Activated effector memory CD4-positive, alpha-beta T cell treated with anti-CD3 and anti-CD28 coated beads, Interleukin-2, amount 50 U/mL, for 16 hours (primary cell): ENCODE results near the gene HNRNPUL2.
"Not testable (repeated sequence)": the region's sequence is repeated elsewhere in the genome, so short reads cannot be mapped to it uniquely, and the experiment has no call there.

Experiments used
- DNase-seq: peaks from one replicate; pipeline ENCODE4 v3.0.0-alpha.2; 2020

The HNRNPUL2 gene

DNA sequence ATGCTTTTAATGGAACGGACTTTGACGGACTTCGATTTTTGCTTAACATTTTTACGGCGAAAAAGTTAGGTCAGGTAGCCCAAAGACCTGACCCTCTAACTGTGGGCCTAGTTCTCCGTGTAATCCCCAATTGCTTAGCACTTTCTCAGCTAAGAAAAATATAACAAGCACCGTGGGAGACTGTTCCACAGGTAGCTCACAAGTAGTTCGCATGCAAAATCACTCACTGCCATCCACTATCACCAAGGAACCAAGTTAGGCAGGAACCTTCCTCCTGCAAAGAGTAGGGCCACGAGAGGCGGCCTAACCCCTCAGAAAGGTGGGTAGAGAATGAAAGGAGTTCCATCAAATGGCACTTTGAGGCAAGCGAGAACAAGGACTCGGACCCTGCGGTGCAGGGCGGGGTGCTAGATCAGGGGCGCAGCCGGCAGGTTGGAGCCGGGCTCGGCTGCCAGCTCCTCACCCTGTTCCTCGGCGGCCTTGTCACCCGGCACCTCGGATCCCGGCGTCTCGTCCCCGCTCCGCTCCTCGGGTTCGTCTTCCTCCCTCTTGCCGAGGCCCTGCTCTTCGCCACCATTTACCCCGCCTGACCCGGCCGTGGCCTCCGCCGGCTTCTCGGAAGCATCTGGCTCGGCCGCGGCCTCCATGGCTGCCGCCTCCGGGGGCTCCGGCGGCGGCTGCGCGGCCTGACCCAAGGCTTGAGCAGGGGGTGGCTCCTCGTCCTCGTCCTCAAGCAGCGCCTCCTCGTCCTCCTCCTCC lies 922 bp downstream of the HNRNPUL2 start:
- DNase-seq, result no peak

DNA sequence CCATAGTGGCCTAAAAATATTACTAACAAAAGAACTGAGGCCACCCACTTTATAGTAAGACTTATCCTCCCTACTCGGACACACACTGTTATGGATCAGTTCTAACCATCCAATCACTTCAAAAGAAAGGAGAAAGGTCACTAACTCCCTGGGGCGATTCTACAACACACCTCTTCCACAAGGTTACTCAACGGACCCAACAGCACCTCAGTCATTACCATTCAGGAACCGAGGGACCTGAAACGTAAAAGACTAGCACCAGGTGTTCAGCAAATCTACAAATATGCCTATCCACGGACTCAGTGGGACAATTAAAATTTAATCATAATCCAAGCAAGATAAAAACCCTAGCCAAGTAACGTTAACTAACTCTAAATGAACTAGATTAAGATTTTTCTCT lies 1.6 kb downstream of the HNRNPUL2 start:
- DNase-seq, result peak; percentile 43

DNA sequence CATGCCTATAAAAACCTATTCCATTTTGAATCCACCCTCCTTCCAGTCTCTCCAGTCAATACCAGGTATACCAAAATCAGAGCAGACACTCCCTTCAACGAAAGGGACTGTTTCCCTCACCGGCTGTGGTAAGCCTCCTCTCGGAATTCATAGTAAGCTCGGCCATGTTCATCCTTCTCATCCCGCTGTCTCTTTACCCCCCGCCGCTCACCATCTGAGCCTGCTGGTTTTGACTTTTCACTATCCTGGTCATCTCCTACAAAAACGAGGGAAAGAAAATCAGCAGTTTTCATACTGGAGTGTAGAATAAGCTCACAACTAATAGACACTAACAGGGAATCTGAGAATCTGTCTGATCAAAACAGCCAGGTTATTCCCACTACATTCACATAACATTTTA lies 3.1 kb downstream of the HNRNPUL2 start:
- peak; percentile 27 for DNase-seq

DNA sequence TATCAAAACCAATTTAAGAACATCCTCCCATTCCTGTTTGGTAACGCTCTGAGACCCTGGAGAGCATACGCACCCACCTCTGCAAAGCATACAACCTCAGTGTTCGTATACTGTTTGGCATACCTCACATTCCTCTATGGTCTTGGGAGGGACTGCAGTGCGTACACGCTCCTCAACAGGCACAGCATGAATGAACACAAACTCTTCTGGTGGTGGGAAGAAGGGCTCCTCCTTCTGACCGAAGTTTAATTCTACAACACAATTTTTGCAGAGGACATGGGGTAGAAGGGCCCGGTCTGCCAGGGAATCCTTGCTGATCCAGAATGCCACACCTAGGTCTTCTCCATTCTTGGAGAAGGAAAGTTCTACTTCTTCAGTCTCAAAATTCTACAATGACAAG lies 5.3 kb downstream of the HNRNPUL2 start:
- no peak for DNase-seq

DNA sequence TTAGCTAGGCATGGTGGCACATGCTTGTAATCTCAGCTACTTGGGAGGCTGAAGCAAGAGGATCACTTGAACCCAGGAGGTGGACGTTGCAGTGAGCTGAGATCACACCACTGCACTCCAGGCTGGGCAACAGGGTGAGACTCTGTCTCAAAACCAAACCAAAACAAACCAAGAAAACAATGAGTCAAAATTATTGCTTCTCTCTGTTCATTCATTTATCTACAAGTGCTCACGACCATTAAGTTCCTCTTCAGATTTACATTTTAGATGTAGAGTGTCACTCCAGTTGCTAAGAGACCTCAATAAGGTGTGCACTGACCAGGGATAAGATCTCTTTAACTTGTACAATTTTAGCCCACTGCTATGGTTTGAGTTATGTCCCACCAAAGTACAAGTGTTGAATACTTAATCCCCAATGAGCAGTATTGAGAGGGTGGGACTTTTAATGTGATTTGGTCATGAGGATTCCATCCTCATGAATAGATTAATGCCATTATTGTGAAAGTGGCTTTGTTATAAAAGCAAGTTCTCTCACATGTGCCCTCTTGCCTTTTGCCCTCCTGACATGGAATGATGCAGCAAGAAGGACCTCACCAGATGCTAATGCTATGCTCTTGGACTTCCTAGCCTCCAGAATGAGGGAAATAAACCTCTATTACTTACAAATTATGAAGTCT lies 7.8 kb downstream of the HNRNPUL2 start:
- no peak for DNase-seq

DNA sequence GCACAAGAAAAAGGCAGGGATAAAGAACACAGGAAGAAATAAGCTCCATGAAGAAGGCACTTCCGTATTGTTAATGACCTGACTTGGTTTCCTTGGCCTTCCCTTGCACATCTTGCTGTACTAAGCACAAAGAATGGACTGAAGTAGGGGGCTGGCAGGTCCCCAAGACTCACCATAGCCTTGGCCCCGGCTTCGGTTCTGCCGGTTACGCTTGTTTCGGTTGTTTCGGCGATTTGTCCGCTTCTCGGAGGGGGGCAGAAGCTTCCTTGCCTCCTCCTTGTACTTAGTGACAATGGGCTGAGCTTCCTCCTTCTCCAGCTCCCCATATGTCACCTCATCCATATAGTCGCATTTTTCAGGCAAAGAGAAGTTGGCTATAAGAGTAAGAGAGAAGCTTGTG lies 10.4 kb downstream of the HNRNPUL2 start:
- peak; percentile 54 for DNase-seq

DNA sequence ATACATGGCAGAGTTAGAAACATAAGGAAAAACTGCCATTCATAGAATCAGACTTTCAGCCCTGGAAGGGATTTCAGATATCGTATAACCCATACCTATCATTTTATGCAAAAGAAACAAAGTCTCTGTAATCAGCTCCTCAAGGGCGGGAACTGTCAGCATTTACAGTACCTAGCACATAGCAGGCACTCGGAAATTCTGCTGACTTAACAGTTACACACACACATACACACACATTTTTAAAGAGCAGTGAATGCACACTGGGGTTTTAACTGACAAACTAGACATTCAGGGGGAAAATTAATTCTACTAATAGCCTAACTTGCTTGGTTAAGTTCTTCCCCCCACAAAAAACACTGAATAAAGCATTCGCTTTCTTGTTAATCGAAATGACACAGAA lies 11.1 kb downstream of the HNRNPUL2 start:
- no peak for DNase-seq

DNA sequence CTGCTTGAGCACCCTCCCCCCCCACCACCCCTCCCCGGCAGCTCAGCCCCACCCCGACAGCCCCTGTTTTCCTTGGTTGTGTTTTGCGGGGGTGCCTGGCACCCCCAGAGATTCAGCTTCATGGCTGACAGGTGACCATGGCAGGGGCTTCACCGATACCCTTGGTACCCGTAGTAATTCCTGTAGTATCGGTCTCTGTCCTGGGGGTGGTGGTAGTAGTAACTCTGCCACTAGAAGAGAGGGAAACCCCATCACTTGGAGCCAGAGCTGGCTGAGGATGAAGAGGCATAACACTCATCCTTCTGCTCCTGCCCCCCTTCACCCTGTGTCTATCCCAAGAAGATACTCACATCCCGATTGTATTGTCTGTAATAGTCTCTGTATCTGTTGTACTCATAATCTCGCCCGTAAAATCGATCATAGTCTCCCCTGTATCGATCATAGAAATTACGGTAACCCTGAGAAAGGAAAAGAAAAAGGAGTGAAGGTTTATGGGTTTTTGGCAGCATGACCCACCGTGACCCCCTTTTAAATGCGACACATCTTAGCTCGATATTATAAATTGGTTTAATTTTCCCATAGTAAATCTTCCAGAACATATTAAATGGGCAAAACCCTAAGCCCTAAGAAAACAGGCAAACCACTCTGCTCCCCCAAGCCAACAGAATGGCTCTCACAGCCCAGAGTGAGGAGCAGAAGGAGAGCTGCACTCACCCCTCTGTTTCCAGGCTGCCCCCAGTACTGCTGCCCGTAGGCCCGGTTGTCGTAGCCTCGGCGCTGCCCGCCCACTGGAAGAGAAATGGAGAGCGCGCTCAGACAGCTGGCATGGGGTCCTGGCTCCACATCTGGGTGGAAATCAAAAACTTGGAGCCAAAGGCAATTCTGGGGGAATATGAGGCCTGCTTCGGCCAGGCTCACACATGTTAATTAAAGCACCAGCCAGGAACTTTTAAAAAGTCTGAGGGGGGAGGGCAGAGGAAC lies 11.8 kb downstream of the HNRNPUL2 start:
- peak; percentile 30 for DNase-seq

DNA sequence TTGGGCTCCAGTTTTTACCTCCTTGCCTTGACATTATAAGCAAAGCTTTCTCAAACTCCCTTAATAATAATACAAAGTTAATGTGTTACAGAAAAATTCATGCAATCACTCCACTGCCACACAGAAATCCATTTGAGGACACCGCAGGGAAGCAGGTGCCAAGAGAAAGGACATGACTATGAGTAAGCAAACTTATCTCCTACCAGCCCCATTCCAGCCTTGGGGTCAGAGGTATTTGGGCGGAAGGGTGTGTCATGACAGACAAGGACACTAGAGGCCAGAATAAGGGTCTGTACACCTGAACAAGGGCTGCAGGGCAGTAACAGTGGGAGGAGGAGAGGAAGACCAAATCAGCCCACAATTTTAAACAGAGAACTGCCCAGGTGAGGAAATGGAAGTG lies 13.9 kb downstream of the HNRNPUL2 start:
- no peak for DNase-seq

DNA sequence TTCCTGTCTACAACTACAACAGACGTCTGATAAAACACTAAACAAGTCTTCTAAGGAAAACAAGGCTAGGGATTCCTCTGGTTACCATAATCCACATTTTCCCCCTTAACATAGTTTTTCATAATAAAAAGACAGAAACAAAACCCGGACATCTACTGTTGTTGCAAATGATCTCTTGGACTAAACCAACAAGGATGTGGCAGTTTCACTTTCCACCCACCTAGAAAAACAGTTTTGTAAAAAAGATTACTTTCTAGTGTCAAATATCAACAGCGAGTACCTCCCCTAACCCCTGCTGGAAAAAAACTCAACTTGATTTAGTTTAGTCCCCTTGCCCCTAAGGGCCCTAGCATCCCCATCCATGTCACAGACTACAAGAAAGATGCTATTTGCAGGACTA lies 14.4 kb downstream of the HNRNPUL2 start:
- DNase-seq, result no peak

DNA sequence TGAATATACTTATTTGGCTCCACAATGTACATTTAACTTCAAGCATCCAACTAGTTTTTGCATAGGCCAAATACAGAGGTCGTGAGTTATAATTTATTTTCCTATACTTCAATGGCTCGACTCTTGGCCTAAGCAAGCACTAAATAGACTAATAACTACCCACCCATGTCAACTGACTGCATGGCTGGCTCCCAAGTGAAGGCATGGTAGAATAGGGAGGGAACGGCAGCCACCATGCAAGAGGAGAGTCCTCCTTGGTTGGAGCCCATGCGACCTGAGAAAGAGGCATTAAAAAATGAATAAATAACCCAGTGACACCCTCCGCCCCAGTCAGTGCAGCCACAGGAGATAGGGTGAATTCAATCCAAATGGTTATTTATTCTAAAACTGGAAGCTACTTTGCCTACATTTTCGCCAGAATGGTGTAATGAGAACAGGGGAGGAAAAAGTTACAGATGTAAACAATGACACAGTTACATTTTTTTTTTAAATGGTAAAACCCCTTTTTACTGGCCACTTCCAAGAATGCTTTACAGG lies 14.9 kb downstream of the HNRNPUL2 start:
- DNase-seq, result no peak

DNA sequence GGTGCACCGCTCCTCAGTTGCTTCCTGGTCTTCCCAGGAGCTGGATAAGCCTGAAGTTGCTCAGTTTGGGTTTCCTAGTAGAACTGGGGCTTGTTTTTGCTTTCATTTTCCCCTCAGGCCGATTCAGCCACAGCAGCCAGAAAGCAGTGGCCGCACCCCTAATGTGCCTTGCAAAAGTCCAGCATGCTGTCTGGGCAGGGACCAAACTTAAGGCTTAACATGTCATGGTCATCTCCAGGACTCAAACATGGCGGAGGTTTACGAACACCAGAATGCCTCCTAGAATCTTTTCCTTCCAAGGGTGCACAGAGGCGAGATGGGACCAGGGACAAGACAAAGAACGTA lies 17.3 kb downstream of the HNRNPUL2 start:
- DNase-seq, result no peak

DNA sequence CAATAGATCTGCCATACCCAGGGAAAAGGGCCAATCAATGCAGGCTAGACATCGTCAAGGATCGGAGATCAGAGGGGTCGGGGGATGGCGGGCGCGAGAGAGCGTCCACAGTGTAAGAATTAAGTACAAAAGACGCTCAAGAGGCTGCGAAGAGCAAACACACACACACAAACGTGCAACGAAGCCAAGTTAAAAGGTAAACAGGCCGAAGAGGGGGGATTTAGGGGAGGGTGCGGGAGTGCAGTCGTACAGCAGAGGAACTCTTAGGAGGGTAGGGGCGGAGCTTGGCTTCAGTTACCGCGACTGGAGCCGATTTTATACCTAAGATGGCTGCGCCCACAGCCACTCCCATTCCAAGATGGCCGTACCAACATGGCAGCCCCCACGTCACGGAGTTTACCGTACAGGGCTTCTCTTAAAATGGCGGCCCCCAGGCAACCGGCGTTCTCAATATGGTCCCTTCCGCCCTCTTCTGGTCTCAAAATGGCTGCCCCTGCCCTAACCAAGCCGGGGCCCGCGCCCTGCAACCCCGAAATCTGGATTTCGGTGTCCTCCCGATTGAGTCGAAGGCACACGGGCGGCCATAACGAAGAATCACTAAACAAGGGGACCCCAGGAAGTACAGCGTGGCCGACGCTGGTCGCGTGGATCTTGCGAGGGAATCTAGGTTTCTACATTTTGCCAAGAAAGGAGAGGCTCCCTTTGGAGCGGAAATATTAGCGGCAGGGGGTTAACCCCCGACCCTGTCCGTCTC lies 17.8 kb downstream of the HNRNPUL2 start:
- peak; percentile 98 for DNase-seq

DNA sequence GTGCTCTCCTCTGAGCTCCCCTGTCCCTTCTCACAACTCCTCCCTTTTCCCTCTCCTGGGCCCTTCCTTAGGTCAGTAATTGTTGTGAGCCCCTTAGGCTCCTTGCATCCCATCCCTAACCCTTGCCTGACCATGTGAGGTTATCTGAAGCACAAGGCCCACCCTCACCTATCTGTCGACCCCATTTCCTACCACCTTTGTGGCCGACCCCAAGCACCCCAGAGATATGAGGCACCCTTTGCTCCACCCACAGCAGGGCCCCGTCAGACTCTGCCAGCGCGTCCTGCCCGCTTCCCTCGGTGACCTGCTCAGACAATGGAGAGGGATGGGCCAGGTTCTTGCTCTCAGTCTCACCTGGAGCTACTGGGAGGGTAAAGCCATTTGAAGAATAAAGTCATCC lies 18.5 kb downstream of the HNRNPUL2 start:
- peak; percentile 80 for DNase-seq

DNA sequence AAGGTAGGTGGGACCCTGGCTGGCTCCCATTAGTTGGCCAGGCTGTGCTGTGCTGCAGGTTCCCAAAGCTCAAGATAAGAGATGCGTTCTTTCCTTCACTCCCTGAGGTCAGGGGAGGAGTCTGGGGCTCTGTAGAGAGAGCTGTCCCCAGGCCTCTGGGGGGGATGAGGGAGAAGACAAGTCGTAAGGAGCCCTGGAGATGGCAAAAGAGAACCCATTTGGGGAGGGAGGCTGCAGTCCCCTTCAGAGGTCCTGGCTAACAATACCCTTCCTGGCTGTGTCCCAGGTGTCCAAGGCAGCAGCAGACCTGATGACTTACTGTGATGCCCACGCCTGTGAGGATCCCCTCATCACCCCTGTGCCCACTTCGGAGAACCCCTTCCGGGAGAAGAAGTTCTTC lies 18.9 kb downstream of the HNRNPUL2 start:
- no peak for DNase-seq

DNA sequence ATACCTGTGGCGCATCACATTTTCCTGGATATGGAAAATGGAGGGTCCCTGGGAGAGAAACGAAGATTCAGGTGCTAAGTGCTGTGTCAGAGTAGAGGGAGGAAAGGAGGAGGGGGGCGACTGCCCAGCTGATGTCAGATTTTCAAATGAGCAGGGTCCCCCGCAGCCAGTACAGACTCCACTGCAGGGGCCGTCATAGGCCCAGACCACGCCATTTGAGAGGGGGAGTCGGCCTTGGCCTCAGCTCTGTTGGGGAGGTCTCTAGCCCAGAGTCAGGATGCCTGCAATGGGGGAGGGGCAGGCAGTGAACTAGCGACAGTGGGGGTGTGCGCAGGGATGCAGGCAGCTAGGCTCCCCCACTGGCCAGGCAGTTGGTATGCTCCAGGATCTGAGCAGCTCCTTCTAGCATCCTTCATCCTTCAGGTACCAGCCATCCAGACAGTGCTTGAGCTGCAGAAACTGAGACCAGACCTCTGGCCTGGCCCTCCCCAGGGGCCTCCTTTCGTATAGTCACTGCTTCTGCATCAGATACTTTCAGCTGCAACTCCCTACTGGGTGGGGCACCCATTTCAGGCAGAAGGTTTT lies 19.9 kb downstream of the HNRNPUL2 start, which contains the start of the genes BSCL2 and GNG3:
Gene BSCL2 (minus strand): TSS at position 148 of the 585 bp plus-strand sequence. CDS start 229 bp downstream, outside the sequence.
Gene GNG3 (plus strand): TSS at position 400 of the 585 bp plus-strand sequence. CDS start 620 bp downstream, outside the sequence.
- no peak for DNase-seq

DNA sequence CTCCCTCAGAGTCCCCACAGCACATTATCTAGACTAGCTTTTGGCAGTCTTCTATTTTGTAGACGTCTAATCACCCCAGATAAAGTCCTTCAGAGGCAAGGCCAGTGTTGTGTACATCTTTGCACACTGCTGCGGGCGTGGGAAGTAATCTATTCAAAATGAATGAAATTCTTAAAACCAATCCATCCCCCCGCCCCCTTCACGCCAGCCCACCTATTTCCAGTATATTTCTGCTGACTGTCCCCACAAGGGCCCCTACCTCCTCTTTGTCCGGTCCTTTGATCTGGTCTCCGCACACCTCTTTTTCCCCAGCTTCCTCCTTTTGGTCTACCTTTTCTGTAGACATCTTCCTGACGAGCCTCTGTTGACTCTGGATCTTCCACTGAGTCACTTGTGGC lies 20.4 kb downstream of the HNRNPUL2 start:
- no peak for DNase-seq

DNA sequence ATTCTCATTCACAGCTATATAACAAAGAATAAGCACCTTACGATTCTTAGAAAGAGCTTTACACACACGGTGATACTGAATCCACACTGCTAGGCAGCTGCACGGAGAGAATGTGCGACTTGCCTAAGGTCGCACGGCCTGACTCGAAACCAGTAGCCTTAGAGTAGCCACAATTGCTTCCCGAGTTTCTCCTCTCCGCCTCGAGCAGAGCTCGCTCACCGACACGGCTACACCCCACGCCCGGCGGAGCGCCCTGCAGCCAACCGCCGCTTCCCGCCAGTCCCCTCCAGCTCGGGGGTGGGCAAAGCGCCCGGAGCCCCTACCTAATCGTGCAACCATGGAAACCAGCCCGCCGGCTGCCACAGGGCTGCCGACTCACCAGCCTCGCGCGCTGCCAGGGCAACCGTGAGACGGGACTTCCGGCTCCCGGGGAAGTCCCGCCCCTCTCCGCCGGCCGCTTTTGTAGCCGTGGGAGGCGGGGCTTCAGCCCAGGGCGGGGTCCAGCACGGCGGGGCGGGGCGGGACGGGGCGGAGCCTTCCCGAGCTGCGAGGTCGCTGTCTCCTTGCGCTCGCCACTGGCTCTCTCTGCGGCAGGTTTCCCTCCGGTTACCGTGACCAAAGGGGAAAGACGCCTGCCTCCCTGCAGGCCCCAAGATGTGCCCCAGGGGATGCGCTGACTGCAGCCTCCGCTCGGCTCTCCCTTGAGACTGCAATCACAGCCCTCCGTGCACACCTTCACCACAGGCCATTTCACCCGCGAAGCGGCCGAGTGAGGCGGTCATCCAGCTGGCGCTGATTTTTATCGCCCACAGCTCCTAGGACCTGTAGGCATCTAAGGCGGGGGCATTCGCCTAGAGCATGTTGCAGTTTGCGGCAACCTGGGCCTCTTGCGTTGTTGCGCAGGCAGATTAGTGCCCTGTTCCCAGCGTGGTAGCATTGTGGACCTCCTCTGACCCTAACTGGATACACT lies 21.1 kb downstream of the HNRNPUL2 start:
- peak; percentile 98 for DNase-seq

DNA sequence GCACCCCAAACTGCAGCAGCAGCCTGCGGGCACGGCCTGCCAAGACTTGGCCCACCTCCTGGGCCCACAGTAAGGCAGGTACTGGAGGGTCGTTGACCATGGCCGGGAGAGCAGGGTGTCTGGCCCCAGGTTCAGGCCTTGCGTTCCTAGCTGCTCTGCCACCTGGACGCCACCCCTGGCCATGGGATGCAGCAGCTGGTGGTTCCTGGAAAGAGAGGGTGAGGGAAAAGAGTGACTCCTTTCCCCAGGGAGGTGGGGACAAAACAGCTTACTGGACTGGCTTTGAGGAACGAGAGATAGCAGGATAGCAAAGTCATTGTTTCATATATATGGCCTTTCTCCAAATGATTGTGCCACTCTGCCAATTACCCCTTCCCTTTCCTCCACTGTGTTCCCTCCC lies 21.8 kb downstream of the HNRNPUL2 start:
- DNase-seq, result no peak

DNA sequence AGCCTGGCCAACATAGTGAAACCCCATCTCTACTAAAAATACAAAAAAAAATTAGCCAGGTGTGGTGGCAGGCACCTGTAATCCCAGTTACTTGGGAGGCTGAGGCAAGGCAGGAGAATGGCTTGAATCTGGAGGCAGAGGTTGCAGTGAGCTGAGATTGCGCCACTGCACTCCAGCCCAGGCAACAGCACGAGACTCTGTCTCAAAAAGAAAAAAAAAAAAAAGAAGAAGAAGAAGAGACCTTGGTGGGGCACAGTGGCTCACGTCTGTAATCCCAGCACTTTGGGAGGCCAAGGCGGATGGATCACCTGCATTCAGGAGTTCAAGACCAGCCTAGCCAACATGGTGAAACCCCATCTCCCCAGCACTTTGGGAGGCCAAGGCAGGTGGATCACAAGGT lies 23.3 kb downstream of the HNRNPUL2 start:
- not testable (repeated sequence) for DNase-seq

DNA sequence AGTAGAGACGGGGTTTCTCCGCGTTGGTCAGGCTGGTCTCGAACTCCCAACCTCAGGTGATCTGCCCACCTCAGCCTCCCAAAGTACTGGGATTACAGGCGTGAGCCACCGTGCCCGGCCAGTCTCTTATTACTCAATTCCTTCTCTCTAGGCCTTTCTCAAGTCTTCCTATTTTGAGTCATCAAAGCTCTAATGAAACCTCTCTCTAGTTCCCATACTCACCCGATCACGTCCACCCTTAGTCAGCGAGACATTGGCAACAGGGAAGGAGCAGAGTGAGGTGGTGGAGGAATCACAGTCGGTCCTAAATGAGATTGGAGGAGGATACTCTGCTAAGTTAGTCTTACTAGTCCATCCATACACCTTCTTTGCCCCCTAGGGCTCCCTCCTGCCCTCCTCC lies 25.0 kb downstream of the HNRNPUL2 start:
- DNase-seq, result no peak
